Suprapubic skin (tissue), 4 donors: ENCODE data around the gene DDA1. TPM values are rescaled to one million over a fixed set of nuclear protein-coding genes. Genes with fewer than 3 reads are reported as not detected.

Source experiments
- DNase-seq, 2 donors: peaks; one replicate each; pipeline ENCODE4 v3.0.0-alpha.2; 2019; ENCODE audit warnings: low spot score in 2 of 2
- H3K27ac ChIP-seq: fragments of 200-600 bp; sonication (generic); one replicate; pipeline ENCODE4 v1.5.1; 2019
- H3K27me3 ChIP-seq: fragments of 200-600 bp; sonication (generic); one replicate; pipeline ENCODE4 v1.5.1; 2019
- H3K36me3 ChIP-seq: fragments of 200-600 bp; sonication (generic); one replicate; pipeline ENCODE4 v1.5.1; 2019
- H3K4me1 ChIP-seq: fragments of 200-600 bp; sonication (generic); one replicate; pipeline ENCODE4 v1.5.1; 2019
- H3K4me3 ChIP-seq: fragments of 200-600 bp; sonication (generic); one replicate; pipeline ENCODE4 v1.5.1; 2019; ENCODE audit warnings: mild to moderate bottlenecking
- H3K9me3 ChIP-seq: fragments of 200-600 bp; sonication (generic); one replicate; pipeline ENCODE4 v1.5.1; 2019
- EP300 ChIP-seq: sonication (generic); formaldehyde crosslinking; IDR thresholded peaks from one replicate; pipeline ENCODE4 v1.6.1; 2017; ENCODE audit warnings: antibody characterized with exemption
- POLR2A ChIP-seq, 2 donors: fragments of 450-650 bp; IDR thresholded peaks; one replicate each; pipeline ENCODE4 v1.6.1; 2017; ENCODE audit warnings: antibody characterized with exemption in 2 of 2, mild to moderate bottlenecking in 2 of 2, moderate library complexity in 2 of 2
- POLR2AphosphoS5 ChIP-seq, 3 donors: sonication (generic); formaldehyde crosslinking; IDR thresholded peaks; one replicate each; pipeline ENCODE4 v1.6.1; 2017; ENCODE audit warnings: antibody characterized with exemption in 3 of 3
- WGBS: methylation state at CpG from one replicate; pipeline ENCODE4 v1.1.5; 2018; 5-methylcytosine and 5-hydroxymethylcytosine counted together
- total RNA-seq, 4 donors: library from RNA; depleted of rRNA; stranded (reverse); fragments of >200 nt; gene quantifications; one replicate each; pipeline ENCODE4 v1.1.0, GENCODE V29; 2016
- TF ChIP-seq, protein P1 (sequence below), 2 donors: fragments of 200-600 bp in 1 of 2; fragments of 450-650 bp in 1 of 2; sonication (generic) in 1 of 2; IDR thresholded peaks; one replicate each; pipeline ENCODE4 v1.5.1; 2016 to 2019; ENCODE audit warnings: antibody characterized with exemption in 2 of 2, mild to moderate bottlenecking in 1 of 2, moderate library complexity in 1 of 2

Gene DDA1
- total RNA-seq, 4 donors from 2014 or later, result 17.9 to 35.2 (median 22.8) TPM

GRCh38 chr19:17351815-17352435 is 42.6 kb downstream of the DDA1 start:
- H3K36me3 ChIP-seq, result no peaks in the 10 kb centered on the region
- peaks cover 27% of the 10 kb centered on the region for H3K4me1 ChIP-seq
- H3K9me3 ChIP-seq, result no peaks in the 10 kb centered on the region
- 90% methylated on average over 43 of the region's 45 CpGs for WGBS
- no peak for TF ChIP-seq POLR2A (IDR thresholded peaks at IDR 0.05)
- TF ChIP-seq POLR2AphosphoS5 (IDR thresholded peaks at IDR 0.05), result no peak
- TF ChIP-seq, protein P1, sequence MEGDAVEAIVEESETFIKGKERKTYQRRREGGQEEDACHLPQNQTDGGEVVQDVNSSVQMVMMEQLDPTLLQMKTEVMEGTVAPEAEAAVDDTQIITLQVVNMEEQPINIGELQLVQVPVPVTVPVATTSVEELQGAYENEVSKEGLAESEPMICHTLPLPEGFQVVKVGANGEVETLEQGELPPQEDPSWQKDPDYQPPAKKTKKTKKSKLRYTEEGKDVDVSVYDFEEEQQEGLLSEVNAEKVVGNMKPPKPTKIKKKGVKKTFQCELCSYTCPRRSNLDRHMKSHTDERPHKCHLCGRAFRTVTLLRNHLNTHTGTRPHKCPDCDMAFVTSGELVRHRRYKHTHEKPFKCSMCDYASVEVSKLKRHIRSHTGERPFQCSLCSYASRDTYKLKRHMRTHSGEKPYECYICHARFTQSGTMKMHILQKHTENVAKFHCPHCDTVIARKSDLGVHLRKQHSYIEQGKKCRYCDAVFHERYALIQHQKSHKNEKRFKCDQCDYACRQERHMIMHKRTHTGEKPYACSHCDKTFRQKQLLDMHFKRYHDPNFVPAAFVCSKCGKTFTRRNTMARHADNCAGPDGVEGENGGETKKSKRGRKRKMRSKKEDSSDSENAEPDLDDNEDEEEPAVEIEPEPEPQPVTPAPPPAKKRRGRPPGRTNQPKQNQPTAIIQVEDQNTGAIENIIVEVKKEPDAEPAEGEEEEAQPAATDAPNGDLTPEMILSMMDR (IDR thresholded peaks at IDR 0.05), result no peak
- TF ChIP-seq EP300, result no peak
- H3K27ac ChIP-seq, result no peak overlapping the region
- no peak overlapping the region for H3K4me3 ChIP-seq
- no peak for DNase-seq
- H3K27me3 ChIP-seq, result peaks cover 7% of the 10 kb centered on the region

DNA sequence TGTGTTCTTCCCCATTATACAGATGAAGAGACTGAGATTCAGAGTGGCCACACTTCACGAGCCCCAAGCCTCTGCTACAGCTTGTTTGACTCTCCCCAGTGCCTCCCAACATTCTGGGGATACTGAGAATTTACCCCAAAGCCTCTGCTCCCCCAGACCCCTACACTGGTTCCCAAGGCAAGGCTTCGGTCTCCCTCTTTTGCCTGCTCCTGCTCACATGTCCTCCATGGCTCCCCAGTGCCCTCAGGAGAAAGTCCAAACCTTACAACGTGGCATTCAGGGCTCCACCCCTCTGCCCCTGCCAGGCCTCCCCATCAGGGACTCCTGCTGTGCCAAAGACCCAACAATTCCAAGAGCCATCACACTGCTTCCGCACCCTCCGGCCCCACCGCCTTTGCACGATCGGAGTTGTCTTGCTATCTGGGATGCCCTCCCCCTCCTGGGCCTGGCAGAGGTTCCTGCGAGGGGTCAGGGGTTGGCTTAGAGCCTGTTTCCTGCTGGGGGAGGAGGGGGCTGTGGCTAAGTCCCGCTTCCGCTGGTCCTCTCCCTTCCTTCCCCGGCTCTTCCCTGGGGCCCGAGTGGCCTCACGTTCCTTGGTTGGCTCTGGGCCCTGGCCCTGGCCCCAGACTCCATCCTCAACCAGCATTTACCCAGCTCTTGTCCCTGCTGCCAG is 43.4 kb downstream of the DDA1 start:
- peak in 1 of 2 donors; percentile 58 for DNase-seq
- TF ChIP-seq, protein P1 (IDR thresholded peaks at IDR 0.05), result no peak
- peak in 1 of 3 donors; percentile 43 for TF ChIP-seq POLR2AphosphoS5 (IDR thresholded peaks at IDR 0.05)
- TF ChIP-seq POLR2A (IDR thresholded peaks at IDR 0.05), result no peak
- TF ChIP-seq EP300, result no peak
- Histone ChIP-seq H3K9me3 (no peaks in the 10 kb centered on the region), H3K4me3 (no peak overlapping the region), H3K4me1 (peaks cover 19% of the 10 kb centered on the region), H3K36me3 (no peaks in the 10 kb centered on the region), H3K27ac (no peak overlapping the region), H3K27me3 (peaks cover 7% of the 10 kb centered on the region)
- 56% methylated on average over 14 of the region's 14 CpGs for WGBS

DNA sequence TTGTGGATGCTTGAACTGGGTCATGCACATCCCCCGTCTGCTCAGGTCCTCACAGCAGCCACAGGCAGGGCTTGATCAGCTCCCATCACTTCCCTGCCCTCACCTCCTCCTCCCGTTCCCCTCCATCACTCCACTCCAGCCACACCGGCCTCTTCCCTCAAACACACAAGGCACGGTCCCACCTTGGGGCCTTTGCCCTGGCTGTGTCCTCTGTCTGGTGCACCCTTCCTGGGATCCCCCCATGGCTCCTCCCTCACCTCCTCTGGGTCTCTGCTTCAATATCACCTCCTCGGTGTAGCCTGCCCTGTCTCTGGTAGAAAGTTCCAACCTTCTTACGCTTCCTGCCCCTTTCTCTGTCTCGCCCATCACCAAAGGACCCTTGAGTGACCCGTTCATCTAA is 44.0 kb downstream of the DDA1 start:
- Histone ChIP-seq H3K36me3 (no peaks in the 10 kb centered on the region), H3K27ac (no peak overlapping the region), H3K4me3 (no peak overlapping the region), H3K27me3 (peaks cover 7% of the 10 kb centered on the region), H3K4me1 (peaks cover 13% of the 10 kb centered on the region), H3K9me3 (no peaks in the 10 kb centered on the region)
- 83% methylated on average over 8 of the region's 8 CpGs for WGBS
- TF ChIP-seq, protein P1 (IDR thresholded peaks at IDR 0.05), result no peak
- TF ChIP-seq EP300 (no peak), POLR2AphosphoS5 (IDR thresholded peaks at IDR 0.05) (no peak), POLR2A (IDR thresholded peaks at IDR 0.05) (no peak)
- no peak for DNase-seq

DNA sequence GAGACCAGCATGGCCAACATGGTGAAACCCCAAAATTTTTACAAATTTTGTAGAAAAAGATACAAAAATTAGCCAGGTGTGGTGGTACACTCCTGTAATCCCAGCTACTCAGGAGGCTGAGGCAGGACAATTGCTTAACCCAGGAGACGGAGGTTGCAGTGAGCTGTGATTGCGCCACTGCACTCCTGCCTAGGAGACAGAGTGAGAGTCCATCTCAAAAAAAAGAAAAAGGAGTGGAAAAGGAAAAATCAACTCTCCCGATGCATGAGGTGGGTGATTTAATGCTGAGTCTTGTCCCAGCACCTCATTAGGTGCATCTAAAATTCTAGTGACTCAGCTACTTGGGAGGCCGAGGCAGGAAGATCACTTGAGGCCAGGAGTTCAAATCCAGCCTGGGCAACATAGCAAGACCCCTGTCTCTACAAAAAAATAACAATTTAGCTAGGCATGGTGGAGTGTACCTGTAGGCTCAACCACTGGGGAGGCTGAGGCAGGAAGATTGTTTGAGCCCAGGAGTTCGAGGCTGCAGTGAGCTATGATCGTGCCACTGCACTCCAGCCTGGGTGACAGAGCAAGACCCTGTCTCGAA is 47.8 kb downstream of the DDA1 start:
- TF ChIP-seq POLR2AphosphoS5 (IDR thresholded peaks at IDR 0.05) (no peak), EP300 (no peak), POLR2A (IDR thresholded peaks at IDR 0.05) (no peak)
- TF ChIP-seq, protein P1 (IDR thresholded peaks at IDR 0.05), result no peak
- DNase-seq, result no peak
- Histone ChIP-seq H3K4me3 (no peak overlapping the region), H3K36me3 (no peaks in the 10 kb centered on the region), H3K4me1 (no peaks in the 10 kb centered on the region), H3K27me3 (peaks cover 2% of the 10 kb centered on the region), H3K27ac (peak overlapping the region; percentile 69), H3K9me3 (no peaks in the 10 kb centered on the region)
- WGBS, result 82% methylated on average over 7 of the region's 7 CpGs

GRCh38 chr19:17357724-17358123 is 48.4 kb downstream of the DDA1 start:
- Histone ChIP-seq H3K4me3 (no peak overlapping the region), H3K27me3 (no peaks in the 10 kb centered on the region), H3K36me3 (no peaks in the 10 kb centered on the region), H3K4me1 (no peaks in the 10 kb centered on the region), H3K27ac (peak overlapping the region; percentile 69), H3K9me3 (no peaks in the 10 kb centered on the region)
- WGBS, result 91% methylated on average over 10 of the region's 11 CpGs
- TF ChIP-seq EP300 (no peak), POLR2A (IDR thresholded peaks at IDR 0.05) (no peak), POLR2AphosphoS5 (IDR thresholded peaks at IDR 0.05) (no peak)
- TF ChIP-seq, protein P1 (IDR thresholded peaks at IDR 0.05), result no peak
- no peak for DNase-seq
